SU-DHL-6 (cell line): Measurements from ENCODE around the gene ZNF862.

Experiments used
- H2AFZ ChIP-seq: fragments of 200-600 bp; sonication (generic); 2 replicates; pipeline ENCODE4 v1.6.1; 2014; ENCODE audit warnings: low read depth, mild to moderate bottlenecking, moderate library complexity, mixed read lengths, antibody characterized with exemption, low read length; ENCODE audit not compliant: severe bottlenecking
- H3F3A ChIP-seq: fragments of 200-600 bp; shearing (Covaris generic); 2 replicates; pipeline ENCODE4 v1.6.0; 2016; ENCODE audit warnings: antibody characterized with exemption, mild to moderate bottlenecking; ENCODE audit not compliant: insufficient read depth
- H3K27ac ChIP-seq: fragments of 200-600 bp; sonication (generic); 2 replicates; pipeline ENCODE4 v1.5.1; 2016; ENCODE audit warnings: low read depth, mild to moderate bottlenecking, low read length, moderate library complexity, mixed read lengths
- H3K27me3 ChIP-seq: fragments of 200-600 bp; sonication (generic), shearing (Covaris generic); 2 replicates; pipeline ENCODE4 v1.6.0; 2014; ENCODE audit warnings: mild to moderate bottlenecking, low read length
- H3K36me3 ChIP-seq: fragments of 200-600 bp; sonication (generic); 2 replicates; pipeline ENCODE4 v1.6.1; 2014; ENCODE audit warnings: mild to moderate bottlenecking, low read length, mixed read lengths
- H3K4me2 ChIP-seq: fragments of 300-600, 200-600 bp; shearing (Covaris generic), sonication (generic); 2 replicates; pipeline ENCODE4 v1.6.0; 2014; ENCODE audit warnings: low read length, low read depth, mild to moderate bottlenecking; ENCODE audit not compliant: poor library complexity, severe bottlenecking
- H3K4me3 ChIP-seq: fragments of 200-600 bp; sonication (generic); 2 replicates; pipeline ENCODE4 v1.5.1; 2014; ENCODE audit warnings: antibody characterized with exemption, low read length, mild to moderate bottlenecking, mixed read lengths; ENCODE audit not compliant: insufficient read depth, poor library complexity, severe bottlenecking
- H3K79me2 ChIP-seq: fragments of 200-600 bp; sonication (generic); 2 replicates; pipeline ENCODE4 v1.6.1; 2014; ENCODE audit warnings: mild to moderate bottlenecking, low read length, moderate library complexity; ENCODE audit not compliant: insufficient read depth
- H3K9ac ChIP-seq: fragments of 200-600 bp; sonication (generic); 2 replicates; pipeline ENCODE4 v1.7.0; 2014; ENCODE audit warnings: mild to moderate bottlenecking, low read length
- H3K9me2 ChIP-seq: fragments of 200-600 bp; sonication (generic); replicated peaks from 2 replicates; pipeline ENCODE4 v1.6.1; 2014; ENCODE audit warnings: low read length; ENCODE audit not compliant: insufficient read depth
- H3K9me3 ChIP-seq: fragments of 200-600 bp; sonication (generic); 2 replicates; pipeline ENCODE4 v1.6.1; 2014; ENCODE audit warnings: low read length, mixed read lengths; ENCODE audit not compliant: insufficient read depth
- H4K20me1 ChIP-seq: fragments of 200-600 bp; sonication (generic); 2 replicates; pipeline ENCODE4 v1.6.1; 2014; ENCODE audit warnings: low read depth, mild to moderate bottlenecking, antibody characterized with exemption, low read length, moderate library complexity, mixed read lengths
- EZH2phosphoT487 ChIP-seq: fragments of 200-600 bp; sonication (generic), shearing (Covaris generic); conservative IDR thresholded peaks from 2 replicates; pipeline ENCODE4 v1.6.1; 2018; ENCODE audit warnings: mild to moderate bottlenecking, antibody characterized with exemption, low read length, moderate library complexity, mixed read lengths
- TF ChIP-seq, protein P1 (sequence below): fragments of 200-600 bp; sonication (generic); IDR thresholded peaks from one replicate; pipeline ENCODE4 v1.5.1; 2017; ENCODE audit warnings: antibody characterized with exemption, mild to moderate bottlenecking, low read length, moderate library complexity; ENCODE audit not compliant: insufficient read depth, poor library complexity, severe bottlenecking

Gene ZNF862

GRCh38 chr7:149872419-149873073 is 34.4 kb downstream of the ZNF862 start:
- TF ChIP-seq, protein P1, sequence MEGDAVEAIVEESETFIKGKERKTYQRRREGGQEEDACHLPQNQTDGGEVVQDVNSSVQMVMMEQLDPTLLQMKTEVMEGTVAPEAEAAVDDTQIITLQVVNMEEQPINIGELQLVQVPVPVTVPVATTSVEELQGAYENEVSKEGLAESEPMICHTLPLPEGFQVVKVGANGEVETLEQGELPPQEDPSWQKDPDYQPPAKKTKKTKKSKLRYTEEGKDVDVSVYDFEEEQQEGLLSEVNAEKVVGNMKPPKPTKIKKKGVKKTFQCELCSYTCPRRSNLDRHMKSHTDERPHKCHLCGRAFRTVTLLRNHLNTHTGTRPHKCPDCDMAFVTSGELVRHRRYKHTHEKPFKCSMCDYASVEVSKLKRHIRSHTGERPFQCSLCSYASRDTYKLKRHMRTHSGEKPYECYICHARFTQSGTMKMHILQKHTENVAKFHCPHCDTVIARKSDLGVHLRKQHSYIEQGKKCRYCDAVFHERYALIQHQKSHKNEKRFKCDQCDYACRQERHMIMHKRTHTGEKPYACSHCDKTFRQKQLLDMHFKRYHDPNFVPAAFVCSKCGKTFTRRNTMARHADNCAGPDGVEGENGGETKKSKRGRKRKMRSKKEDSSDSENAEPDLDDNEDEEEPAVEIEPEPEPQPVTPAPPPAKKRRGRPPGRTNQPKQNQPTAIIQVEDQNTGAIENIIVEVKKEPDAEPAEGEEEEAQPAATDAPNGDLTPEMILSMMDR: no peak
- no peak for TF ChIP-seq EZH2phosphoT487
- Histone ChIP-seq H3K27ac (no peak overlapping the region), H2AFZ (no peak overlapping the region), H4K20me1 (no peaks in the 10 kb centered on the region), H3K27me3 (no peaks in the 10 kb centered on the region), H3F3A (no peaks in the 10 kb centered on the region), H3K9me3 (no peaks in the 10 kb centered on the region), H3K4me3 (peak overlapping the region; percentile 76), H3K79me2 (no peaks in the 10 kb centered on the region), H3K4me2 (peak overlapping the region; percentile 84), H3K36me3 (no peaks in the 10 kb centered on the region), H3K9me2 (no peaks in the 10 kb centered on the region), H3K9ac (peak overlapping the region; percentile 65)

DNA sequence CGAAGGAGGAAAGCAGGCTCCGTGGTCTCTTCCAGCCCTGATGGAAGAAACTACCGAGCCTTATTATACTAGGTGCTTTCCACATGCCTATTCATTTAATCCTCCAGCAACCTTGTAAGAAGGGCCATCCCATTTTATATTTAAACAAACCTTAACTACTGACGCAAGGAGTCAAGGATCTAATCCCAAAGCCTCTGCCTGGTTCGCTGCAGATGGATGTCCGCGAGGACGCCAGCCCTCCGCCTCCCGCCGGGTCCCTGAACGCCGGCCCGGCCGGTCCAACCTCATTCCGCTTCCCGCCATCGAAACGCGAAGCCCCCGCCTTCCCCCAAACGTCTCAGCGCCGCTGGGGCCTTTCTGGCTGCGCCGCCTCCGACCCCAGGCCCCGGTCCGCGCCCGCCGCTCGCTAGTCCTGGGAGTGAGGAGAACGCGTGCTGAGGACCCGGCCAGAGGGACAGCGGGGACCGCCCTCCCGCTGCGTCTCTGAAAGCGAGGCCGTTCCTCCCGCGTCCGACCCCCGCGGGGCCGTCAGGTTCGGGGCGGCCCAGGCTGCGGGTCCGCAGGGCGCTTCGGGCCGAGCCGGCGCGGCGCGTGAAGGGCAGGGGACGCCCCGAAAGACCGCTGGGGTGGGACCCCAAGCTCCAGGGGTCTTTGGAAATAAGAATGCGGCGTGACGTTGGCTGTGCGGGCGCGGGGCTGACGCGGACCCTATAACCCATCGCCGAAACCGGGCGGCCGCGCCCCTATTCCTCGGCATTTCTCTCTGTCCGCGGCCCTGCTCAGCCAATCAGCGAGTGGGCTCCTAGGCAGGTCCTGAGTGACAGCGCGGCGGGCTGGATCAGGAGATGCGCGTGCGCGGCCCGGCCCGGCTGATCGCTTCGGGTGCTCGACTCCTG is 35.1 kb downstream of the ZNF862 start, which contains the start of gene ATP6V0E2:
Gene ATP6V0E2, plus strand, starts transcription at position 896 of the 896 bp plus-strand sequence. CDS start 97 bp downstream, outside the sequence.
- no peaks in the 10 kb centered on the region for H3K36me3 ChIP-seq
- H3K9me3 ChIP-seq: no peaks in the 10 kb centered on the region
- H3K4me2 ChIP-seq: peak within 1 kb of the TSS; percentile 84
- no peaks in the 10 kb centered on the region for H4K20me1 ChIP-seq
- H3K27ac ChIP-seq: no peak within 1 kb of the TSS
- no peaks in the 10 kb centered on the region for H3K79me2 ChIP-seq
- no peaks in the 10 kb centered on the region for H3F3A ChIP-seq
- H3K9ac ChIP-seq: peak within 1 kb of the TSS; percentile 65
- TF ChIP-seq, protein P1: no peak
- TF ChIP-seq EZH2phosphoT487: no peak; the same call in 1 of the 2 replicates
- H3K4me3 ChIP-seq: peak within 1 kb of the TSS; percentile 76
- no peaks in the 10 kb centered on the region for H3K27me3 ChIP-seq
- no peaks in the 10 kb centered on the region for H3K9me2 ChIP-seq
- peak within 1 kb of the TSS; percentile 99 for H2AFZ ChIP-seq

- no peaks in the 10 kb centered on the region for H3F3A ChIP-seq
- H3K27me3 ChIP-seq: no peaks in the 10 kb centered on the region
- H3K27ac ChIP-seq: no peak overlapping the region
- H4K20me1 ChIP-seq: no peaks in the 10 kb centered on the region
- H3K79me2 ChIP-seq: no peaks in the 10 kb centered on the region
- no peaks in the 10 kb centered on the region for H3K9me3 ChIP-seq
- peak overlapping the region; percentile 76 for H3K4me3 ChIP-seq
- H3K4me2 ChIP-seq: peak overlapping the region; percentile 84
- H3K9ac ChIP-seq: peak overlapping the region; percentile 65
- peak overlapping the region; percentile 88 for H2AFZ ChIP-seq
- TF ChIP-seq, protein P1: no peak
- no peak for TF ChIP-seq EZH2phosphoT487
- H3K9me2 ChIP-seq: no peaks in the 10 kb centered on the region
- H3K36me3 ChIP-seq: no peaks in the 10 kb centered on the region
These were observed 35.9 kb downstream of the ZNF862 start for GRCh38 chr7:149873970-149874643.
